AG08396 (cell line): ENCODE results near the gene HAND2.

ENCODE experiments used
- DNase-seq: peaks from one replicate; pipeline ENCODE4 v3.0.0; 2012; ENCODE audit warnings: low spot score, mixed read lengths

Gene HAND2

GRCh38 chr4:173501592-173502150, 28.4 kb downstream of the HAND2 start:
- DNase-seq, result no peak

- no peak for DNase-seq
These were observed 29.0 kb downstream of the HAND2 start for GRCh38 chr4:173500841-173501591.

GRCh38 chr4:173499658-173500535, 30.1 kb downstream of the HAND2 start:
- no peak for DNase-seq

GRCh38 chr4:173498771-173499170, 31.3 kb downstream of the HAND2 start:
- no peak for DNase-seq

GRCh38 chr4:173498023-173498422, 32.0 kb downstream of the HAND2 start:
- no peak for DNase-seq

GRCh38 chr4:173494013-173494970, 35.7 kb downstream of the HAND2 start:
- peak; percentile 73 for DNase-seq

GRCh38 chr4:173493041-173493440, 37.0 kb downstream of the HAND2 start:
- DNase-seq, result no peak

- no peak for DNase-seq
These were observed 37.7 kb downstream of the HAND2 start for GRCh38 chr4:173492315-173492714.

GRCh38 chr4:173490817-173491528, 39.1 kb downstream of the HAND2 start:
- peak; percentile 61 for DNase-seq

GRCh38 chr4:173490256-173490655, 39.8 kb downstream of the HAND2 start:
- DNase-seq, result no peak

GRCh38 chr4:173489514-173489913, 40.5 kb downstream of the HAND2 start:
- DNase-seq, result no peak

- DNase-seq, result no peak
These were observed 41.4 kb downstream of the HAND2 start for GRCh38 chr4:173488656-173489055.

- DNase-seq, result no peak
These were observed 42.0 kb downstream of the HAND2 start for GRCh38 chr4:173488074-173488473.

- no peak for DNase-seq
These were observed 43.2 kb downstream of the HAND2 start for GRCh38 chr4:173486714-173487392.

GRCh38 chr4:173485164-173485563, 44.9 kb downstream of the HAND2 start:
- no peak for DNase-seq

- DNase-seq, result no peak
These were observed 47.6 kb downstream of the HAND2 start for GRCh38 chr4:173482330-173482931.

GRCh38 chr4:173478913-173479283, 51.1 kb downstream of the HAND2 start:
- DNase-seq, result no peak

GRCh38 chr4:173478201-173478912, 51.7 kb downstream of the HAND2 start:
- no peak for DNase-seq

GRCh38 chr4:173477016-173477415, 53.0 kb downstream of the HAND2 start:
- DNase-seq, result no peak
